Measurements from ENCODE around the gene ARHGEF28. TPM values are rescaled to one million over a fixed set of nuclear protein-coding genes. Genes with fewer than 3 reads are reported as not detected.

The ARHGEF28 gene
- total RNA-seq, 1 donor from 2014 or later = 14.4 TPM

DNA sequence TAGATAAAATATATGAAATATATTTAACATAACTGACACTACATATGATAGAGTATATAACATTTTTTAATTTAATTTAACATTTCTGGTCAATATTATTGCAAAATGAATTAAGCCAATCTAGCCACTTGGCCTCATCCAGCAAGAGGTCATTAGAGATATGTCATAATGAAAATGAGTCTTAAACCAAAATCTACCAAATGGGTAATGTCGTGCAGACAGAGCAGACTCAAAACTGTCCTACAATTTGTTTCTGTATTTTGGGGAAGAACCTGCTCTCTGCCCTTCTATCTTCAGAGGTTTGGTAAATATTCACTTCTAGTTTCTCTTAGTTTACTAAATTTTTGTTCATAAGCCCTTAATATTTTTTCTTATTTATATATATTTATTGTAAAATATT, 61.4 kb downstream of the ARHGEF28 start:
- DNase-seq (ENCODE audit: low spot score) (no peak), ATAC-seq (no peak)

- no peak for ATAC-seq
- no peak for DNase-seq (ENCODE audit: low spot score)
Observed at GRCh38 chr5:73690015-73690414, 64.0 kb downstream of the ARHGEF28 start.

DNA sequence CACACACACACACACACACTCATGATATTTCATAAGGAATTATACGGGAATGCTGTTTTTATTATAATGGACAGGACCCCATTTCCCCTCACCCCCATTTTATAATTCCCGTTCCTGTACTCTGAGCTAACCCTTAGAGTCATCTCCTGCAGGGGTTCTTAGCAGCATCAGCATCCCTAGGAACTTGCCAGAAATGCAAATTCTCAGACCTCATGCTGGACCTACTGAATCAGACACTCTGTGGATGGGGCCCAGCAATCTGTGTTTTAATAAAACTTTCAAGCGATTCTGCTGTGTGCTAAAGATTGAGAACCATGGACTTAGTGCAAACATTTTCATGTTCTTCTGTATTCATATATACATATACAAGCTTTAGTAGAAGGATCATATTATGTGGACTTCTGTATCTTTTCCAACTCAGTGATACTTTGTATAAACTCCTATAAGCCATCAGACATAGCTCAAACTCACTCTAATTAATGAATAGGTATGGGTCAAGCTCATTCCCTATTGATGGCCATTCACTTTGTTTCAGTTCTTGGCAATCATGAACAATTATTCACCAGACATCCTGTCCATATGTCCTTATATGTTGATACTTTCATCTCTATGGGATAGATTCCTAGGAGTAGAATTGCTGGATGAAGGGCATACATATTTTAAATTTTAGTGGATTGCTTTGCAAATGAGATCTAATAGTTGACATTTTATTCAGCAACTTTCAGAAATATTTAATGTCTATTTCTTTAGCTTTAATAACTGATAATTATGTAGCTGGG, 65.5 kb downstream of the ARHGEF28 start:
- no peak for ATAC-seq
- no peak for DNase-seq (ENCODE audit: low spot score)

- ATAC-seq (no peak), DNase-seq (ENCODE audit: low spot score) (no peak)
Observed at GRCh38 chr5:73692166-73692640, 66.2 kb downstream of the ARHGEF28 start.

DNA sequence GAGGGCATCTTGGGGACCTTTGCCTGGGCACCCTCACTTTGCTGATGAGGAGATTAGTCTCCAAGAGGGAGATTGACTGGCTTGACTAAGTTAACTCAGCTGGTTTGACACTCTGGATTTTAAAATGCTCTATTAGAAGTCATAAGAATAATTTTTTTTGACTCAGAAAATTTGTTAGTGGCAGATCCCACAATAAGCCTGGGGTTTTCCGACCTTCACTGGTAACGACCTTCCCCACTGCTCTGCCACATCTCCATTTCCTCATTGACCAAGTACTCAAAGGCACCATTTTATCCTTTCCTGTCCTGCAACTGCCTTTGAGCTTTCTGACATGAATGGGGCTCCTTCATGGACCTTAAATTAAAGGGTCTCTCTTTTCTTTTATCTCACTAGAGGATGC, 67.0 kb downstream of the ARHGEF28 start:
- DNase-seq (ENCODE audit: low spot score) = no peak
- no peak for ATAC-seq

DNA sequence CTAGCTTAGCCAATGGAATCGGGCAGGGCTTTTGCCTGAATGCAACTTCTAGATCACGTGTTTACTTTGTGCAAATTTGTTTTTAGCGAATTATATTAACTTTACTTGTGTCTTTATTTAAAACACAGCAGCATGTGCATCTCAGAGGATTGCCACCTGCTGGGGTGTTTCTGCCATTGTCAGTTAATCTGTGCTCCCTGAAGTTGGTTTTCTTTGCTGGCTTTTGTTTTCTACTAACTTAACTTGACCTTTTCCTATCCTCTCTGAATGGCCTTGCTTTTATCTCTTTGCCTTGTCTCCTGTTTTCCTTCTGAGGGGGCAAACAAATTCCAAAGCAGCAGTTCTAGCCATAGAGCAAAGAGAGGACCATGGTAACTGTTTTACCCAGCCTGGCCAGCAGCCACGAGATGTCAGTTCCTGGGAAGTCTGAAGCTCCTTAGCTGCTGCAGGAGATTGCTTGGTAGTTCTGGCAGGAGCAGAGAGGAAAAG, 67.6 kb downstream of the ARHGEF28 start:
- ATAC-seq (peak; percentile 88), DNase-seq (ENCODE audit: low spot score) (no peak)

DNA sequence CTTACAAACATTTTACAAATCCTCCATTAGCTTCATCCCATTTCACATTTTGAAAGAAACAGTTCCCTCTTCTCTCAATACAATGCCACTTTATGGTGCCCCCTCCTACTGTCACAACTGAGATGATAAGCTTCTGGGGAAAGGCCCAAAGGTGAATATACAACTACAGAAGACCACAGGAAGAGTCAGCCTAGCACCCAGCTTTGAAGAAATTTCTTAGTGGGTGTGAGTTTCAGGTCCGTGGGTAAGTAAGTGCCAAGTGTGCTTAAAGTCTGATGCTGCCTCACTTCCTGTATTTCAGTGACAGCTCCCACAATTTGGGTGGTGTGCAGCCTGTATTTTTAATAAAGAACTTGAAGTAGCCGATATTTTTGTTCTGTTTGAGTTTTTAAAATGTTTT, 68.1 kb downstream of the ARHGEF28 start:
- DNase-seq (ENCODE audit: low spot score) (no peak), ATAC-seq (no peak)

- no peak for ATAC-seq
- DNase-seq (ENCODE audit: low spot score) = no peak
Observed at GRCh38 chr5:73698011-73698410, 72.0 kb downstream of the ARHGEF28 start.

DNA sequence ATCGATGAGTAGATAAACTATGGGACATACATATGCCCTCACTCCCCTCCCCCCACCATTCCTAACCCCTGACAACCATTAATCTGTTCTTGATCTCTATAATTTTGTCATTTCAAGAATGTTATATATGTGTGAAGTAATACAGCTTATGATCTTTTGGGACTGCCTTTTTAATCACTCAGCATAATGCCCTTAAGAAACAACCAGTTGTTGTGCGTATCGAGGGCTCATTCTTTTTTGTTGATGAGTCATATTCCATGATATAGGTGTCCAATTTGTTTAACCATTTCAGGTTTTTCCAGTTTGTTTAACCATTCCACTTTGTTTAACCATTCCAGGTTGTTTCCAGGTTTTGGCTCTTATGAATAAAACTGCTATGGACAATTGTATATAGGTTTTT, 75.6 kb downstream of the ARHGEF28 start:
- DNase-seq (ENCODE audit: low spot score) (no peak), ATAC-seq (no peak)

GRCh38 chr5:73702534-73702933, 76.5 kb downstream of the ARHGEF28 start:
- DNase-seq (ENCODE audit: low spot score) (no peak), ATAC-seq (no peak)

GRCh38 chr5:73702951-73703350, 77.0 kb downstream of the ARHGEF28 start:
- ATAC-seq = peak; percentile 71
- DNase-seq (ENCODE audit: low spot score) = no peak

DNA sequence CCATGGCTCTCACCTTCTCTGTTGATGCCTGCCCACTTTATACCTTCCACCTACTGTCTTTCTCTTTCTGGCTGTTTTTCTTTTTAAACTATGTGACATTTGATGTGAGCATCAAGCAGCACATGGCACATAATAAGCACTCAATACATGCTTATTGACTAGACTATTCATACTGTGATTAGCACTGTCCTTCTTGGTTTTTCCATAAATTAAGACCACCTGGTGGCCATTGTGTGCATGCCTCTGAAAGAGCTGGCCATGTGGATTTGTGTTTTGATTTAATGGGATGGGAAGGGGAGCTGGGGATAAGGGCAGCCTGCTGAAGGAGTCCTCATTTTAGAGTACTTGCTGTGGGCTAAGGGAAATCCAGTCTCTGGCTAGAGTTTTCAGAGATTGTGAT, 79.4 kb downstream of the ARHGEF28 start:
- DNase-seq (ENCODE audit: low spot score) = no peak

DNA sequence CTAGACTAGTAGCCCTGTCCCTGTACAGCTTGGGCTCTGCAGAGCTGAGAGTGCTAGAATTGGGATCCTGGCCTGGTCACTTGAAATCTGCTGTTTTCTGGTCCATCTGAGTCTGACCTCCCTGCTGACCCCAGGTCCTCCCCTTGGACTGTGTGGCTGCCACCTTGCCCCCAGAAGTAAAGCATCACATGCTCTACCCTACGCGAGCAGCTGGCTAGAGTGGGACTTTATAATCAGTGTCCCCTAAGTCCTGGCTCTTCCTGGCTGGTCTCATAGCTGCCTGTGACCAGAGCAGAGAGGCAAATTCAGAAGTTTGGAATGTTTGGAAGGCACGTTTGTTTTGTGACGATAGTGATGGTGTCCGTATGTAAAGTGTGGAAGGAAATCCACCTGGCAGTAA, 81.0 kb downstream of the ARHGEF28 start:
- no peak for DNase-seq (ENCODE audit: low spot score)
- ATAC-seq = no peak

More for the DNA sequence above, 79.4 kb downstream of the ARHGEF28 start:
- ATAC-seq = no peak

DNA sequence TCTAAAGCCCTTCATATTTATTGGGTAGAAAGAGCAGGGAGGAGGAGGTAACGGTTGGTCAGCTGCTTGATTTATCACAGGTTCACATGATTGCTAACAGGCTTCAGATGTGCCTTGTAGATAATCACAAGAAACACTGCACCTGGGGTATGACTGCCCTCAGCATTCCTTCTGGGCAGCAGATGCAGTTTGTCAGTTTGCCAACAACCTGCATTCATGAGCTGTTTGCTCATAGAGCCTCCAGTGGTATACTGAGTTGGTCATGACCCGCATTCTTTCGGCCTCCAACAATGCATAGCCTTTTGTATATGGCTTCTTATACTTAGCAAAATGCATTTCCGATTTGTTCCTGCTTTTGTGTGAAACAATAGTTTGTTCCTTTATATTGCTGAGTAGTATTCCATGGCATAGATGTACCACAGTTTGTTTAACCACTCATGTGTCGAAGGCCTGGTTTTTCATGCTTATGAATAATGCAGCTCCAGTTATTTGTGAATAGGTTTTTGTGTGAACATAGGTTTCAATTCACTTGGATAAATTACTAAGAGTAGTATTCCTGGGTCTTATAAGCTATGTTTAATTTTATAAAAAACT, 83.6 kb downstream of the ARHGEF28 start:
- DNase-seq (ENCODE audit: low spot score) = no peak

DNA sequence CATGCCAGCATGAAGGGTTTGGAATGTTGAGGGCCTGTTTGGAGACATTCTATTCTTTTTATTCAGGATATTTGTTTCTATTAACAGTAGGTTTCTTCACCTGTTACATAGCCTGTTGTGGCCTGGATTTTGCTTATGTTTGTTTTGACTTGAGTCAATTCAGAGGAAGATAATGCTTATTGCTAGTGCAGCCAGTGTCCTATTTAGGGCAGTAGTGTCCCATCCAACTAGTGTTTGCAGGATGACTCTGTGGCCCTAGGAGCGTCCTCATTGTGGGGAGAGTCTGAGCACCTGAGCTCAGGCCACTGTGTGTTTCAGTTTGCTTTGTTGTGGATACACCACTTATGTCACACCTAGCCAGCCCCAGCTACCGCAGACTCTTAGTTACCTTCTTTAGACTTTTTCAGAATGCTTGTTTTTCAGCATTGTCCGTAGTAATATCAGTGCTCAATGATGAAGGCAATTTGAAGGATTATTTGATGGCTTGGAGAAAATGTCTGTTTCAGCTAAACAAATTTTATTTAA, 90.3 kb downstream of the ARHGEF28 start:
- ATAC-seq = peak; percentile 80

More for the DNA sequence above, 83.6 kb downstream of the ARHGEF28 start:
- no peak for ATAC-seq

GRCh38 chr5:73718762-73719161, 92.8 kb downstream of the ARHGEF28 start:
- DNase-seq (ENCODE audit: low spot score) = no peak
- no peak for ATAC-seq

More for the DNA sequence above, 90.3 kb downstream of the ARHGEF28 start:
- no peak for DNase-seq (ENCODE audit: low spot score)

- DNase-seq (ENCODE audit: low spot score) (no peak), ATAC-seq (no peak)
Observed at GRCh38 chr5:73719632-73720031, 93.6 kb downstream of the ARHGEF28 start.

DNA sequence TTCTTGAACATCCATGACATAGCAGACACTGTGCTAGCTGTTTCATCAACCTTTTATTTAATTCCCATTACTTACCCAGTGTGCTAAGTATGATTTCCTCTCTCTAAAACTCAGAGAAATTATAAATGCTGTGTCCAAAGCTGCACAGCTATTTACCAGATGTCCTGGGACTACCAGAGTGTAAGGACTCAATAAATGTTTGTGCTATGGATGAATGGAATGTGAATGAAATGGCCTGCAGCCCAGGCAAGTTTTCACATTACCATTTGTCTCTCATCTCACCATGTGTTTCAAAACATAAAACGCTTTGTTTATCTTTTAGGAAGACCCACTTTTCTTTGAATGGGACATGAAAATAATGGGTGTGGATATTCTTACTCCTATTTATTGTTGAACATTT, 96.2 kb downstream of the ARHGEF28 start:
- DNase-seq (ENCODE audit: low spot score) (no peak), ATAC-seq (no peak)

DNA sequence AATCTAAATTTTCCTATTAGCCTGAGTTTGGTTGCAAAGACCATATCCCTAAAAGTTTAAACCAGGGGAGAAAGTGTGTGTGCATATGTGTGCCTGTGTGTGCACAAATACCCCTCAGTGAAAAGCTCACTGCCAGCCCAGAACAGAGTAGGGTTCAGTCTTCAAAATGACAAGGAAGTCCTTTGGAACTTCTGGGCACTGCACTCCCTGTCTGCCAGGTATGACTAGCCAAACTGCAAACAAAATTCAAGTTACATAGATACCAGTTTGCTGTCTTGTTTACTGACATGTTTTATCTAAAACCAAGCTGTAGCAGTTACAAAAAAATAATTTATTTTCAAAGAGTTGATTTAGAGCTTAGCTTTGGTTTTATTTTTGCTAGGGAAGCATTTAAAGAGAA, 100.1 kb downstream of the ARHGEF28 start:
- ATAC-seq = peak; percentile 79
- DNase-seq (ENCODE audit: low spot score) = no peak

GRCh38 chr5:73726606-73727231, 100.7 kb downstream of the ARHGEF28 start:
- DNase-seq (ENCODE audit: low spot score) (no peak), ATAC-seq (peak; percentile 49)

- no peak for DNase-seq (ENCODE audit: low spot score)
Observed at GRCh38 chr5:73727470-73727869, 101.5 kb downstream of the ARHGEF28 start.

More at GRCh38 chr5:73727470-73727869, 101.5 kb downstream of the ARHGEF28 start:
- ATAC-seq = no peak

Measured in left lobe of liver (tissue), 2 donors.